Ectodermal cell (in vitro differentiated cells): ENCODE results near the gene LRFN2.

Experiments
- H3K27ac ChIP-seq: 2 replicates; pipeline ENCODE4 v1.7.0; 2013; ENCODE audit warnings: mild to moderate bottlenecking, low read depth, low read length; ENCODE audit not compliant: insufficient read depth, poor library complexity, severe bottlenecking
- H3K27me3 ChIP-seq: 2 replicates; pipeline ENCODE4 v1.7.0; 2013; ENCODE audit warnings: mild to moderate bottlenecking, low read length; ENCODE audit not compliant: insufficient read depth, control insufficient read depth, poor library complexity, severe bottlenecking
- H3K36me3 ChIP-seq: one replicate; pipeline ENCODE4 v1.7.0; 2013; ENCODE audit warnings: low read length; ENCODE audit not compliant: control insufficient read depth, insufficient read depth
- H3K4me1 ChIP-seq: one replicate; pipeline ENCODE4 v1.7.0; 2013; ENCODE audit warnings: low read length; ENCODE audit not compliant: control insufficient read depth, insufficient read depth
- H3K4me3 ChIP-seq: 2 replicates; pipeline ENCODE4 v1.7.0; 2013; ENCODE audit warnings: low read depth, low read length, control low read depth; ENCODE audit not compliant: insufficient read depth
- H3K9me3 ChIP-seq: 2 replicates; pipeline ENCODE4 v1.7.0; 2013; ENCODE audit warnings: mild to moderate bottlenecking, low read length, moderate library complexity; ENCODE audit not compliant: control insufficient read depth
- WGBS, 2 experiments: methylation state at CpG; one replicate each; pipeline ENCODE4 v1.1.7; 2013; ENCODE audit warnings: missing lambda C conversion rate in 2 of 2; 5-methylcytosine and 5-hydroxymethylcytosine counted together

LRFN2 gene

DNA sequence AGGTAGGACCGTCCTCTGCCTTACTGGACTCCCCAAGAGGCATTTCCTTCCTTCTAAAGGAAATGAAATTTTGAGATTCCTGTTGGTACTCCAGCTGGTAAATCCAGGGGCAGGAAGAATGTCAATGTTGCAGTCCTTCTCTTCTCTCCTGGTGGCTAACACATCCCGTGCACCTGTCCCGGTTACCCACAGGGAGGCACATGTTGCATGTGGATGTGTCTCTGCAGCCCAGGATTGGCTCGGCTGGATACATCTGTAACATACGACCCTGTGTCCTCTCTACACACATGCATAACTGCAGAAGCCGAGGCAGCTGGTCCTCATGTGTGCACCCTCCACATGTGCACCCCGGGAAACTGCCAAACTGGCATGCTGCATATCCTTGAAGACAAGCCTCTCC is 1.3 kb upstream of the LRFN2 start:
- WGBS, 2 experiments = 88 to 89% methylated on average over 7 of the region's 7 CpGs
- peaks cover 44% of the 10 kb centered on the region for H3K27me3 ChIP-seq
- peaks cover 25% of the 10 kb centered on the region for H3K4me1 ChIP-seq
- H3K9me3 ChIP-seq = no peaks in the 10 kb centered on the region
- H3K27ac ChIP-seq = no peak overlapping the region
- H3K4me3 ChIP-seq = no peak overlapping the region
- no peaks in the 10 kb centered on the region for H3K36me3 ChIP-seq

- no peaks in the 10 kb centered on the region for H3K9me3 ChIP-seq
- H3K36me3 ChIP-seq = no peaks in the 10 kb centered on the region
- H3K27me3 ChIP-seq = peaks cover 44% of the 10 kb centered on the region
- peak overlapping the region; percentile 46 for H3K4me3 ChIP-seq
- peaks cover 25% of the 10 kb centered on the region for H3K4me1 ChIP-seq
- H3K27ac ChIP-seq = no peak overlapping the region
- WGBS, 2 experiments = 31 to 33% methylated on average over 11 of the region's 11 CpGs
Observed at GRCh38 chr6:40588070-40588384, 863 bp upstream of the LRFN2 start.

DNA sequence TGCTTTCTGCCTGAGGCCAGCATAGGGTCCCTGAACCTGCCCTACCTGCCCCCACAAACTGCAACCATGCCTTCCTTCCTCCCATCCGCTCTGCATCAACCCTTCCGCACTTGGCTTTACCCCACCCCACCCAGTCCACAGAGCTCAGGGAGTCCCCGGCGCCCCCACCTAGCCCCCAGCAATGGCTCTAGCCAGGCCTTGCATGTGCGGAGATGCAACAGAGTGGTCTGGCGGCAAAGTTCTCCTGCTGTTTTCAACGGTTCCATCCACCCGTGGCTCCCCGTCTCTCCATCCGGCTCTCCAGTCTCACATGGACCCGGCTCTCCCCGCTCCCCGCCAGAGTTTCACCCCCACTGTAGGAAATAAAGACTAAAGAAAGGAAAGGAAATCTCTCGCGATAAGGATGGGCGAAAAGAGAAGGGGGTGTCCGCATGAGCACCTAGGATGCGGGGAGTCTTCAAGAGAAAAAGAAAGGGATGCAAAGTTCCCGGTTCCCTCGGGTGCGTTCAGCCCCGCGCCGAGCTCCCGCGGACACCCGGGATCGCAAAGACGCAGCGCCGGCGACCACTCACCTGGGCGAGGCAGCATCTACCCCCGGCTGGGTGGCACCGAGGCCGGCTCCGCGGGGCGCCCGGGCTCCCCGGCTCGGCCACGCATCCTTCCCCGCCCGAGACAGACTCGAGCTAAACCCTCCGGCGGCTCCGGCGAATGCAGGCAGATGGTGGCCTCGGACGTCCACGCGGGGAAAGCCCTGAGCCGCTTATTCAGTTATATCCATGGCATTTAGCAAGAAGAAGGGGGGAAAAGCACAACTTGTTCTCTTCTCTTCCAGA is 579 bp downstream of the LRFN2 start:
- no peaks in the 10 kb centered on the region for H3K36me3 ChIP-seq
- H3K27me3 ChIP-seq = peaks cover 44% of the 10 kb centered on the region
- H3K4me3 ChIP-seq = peak overlapping the region; percentile 46
- 6 to 7% methylated on average over 55 of the region's 55 CpGs for WGBS, 2 experiments
- H3K9me3 ChIP-seq = no peaks in the 10 kb centered on the region
- H3K4me1 ChIP-seq = peaks cover 25% of the 10 kb centered on the region
- no peak overlapping the region for H3K27ac ChIP-seq

- 18 to 25% methylated on average over 11 of the region's 11 CpGs for WGBS, 2 experiments
- H3K9me3 ChIP-seq = no peaks in the 10 kb centered on the region
- H3K4me3 ChIP-seq = peak overlapping the region; percentile 9
- H3K27me3 ChIP-seq = peaks cover 44% of the 10 kb centered on the region
- no peak overlapping the region for H3K27ac ChIP-seq
- H3K4me1 ChIP-seq = peaks cover 25% of the 10 kb centered on the region
- no peaks in the 10 kb centered on the region for H3K36me3 ChIP-seq
Observed at GRCh38 chr6:40585651-40586269, 1.4 kb downstream of the LRFN2 start.

GRCh38 chr6:40585223-40585622 is 1.9 kb downstream of the LRFN2 start:
- H3K4me3 ChIP-seq = peak overlapping the region; percentile 9
- no peak overlapping the region for H3K27ac ChIP-seq
- no peaks in the 10 kb centered on the region for H3K36me3 ChIP-seq
- no peaks in the 10 kb centered on the region for H3K9me3 ChIP-seq
- 20 to 30% methylated on average over 4 of the region's 4 CpGs for WGBS, 2 experiments
- H3K27me3 ChIP-seq = peaks cover 44% of the 10 kb centered on the region
- peaks cover 25% of the 10 kb centered on the region for H3K4me1 ChIP-seq

- no peaks in the 10 kb centered on the region for H3K9me3 ChIP-seq
- no peaks in the 10 kb centered on the region for H3K36me3 ChIP-seq
- H3K27me3 ChIP-seq = peaks cover 44% of the 10 kb centered on the region
- 48 to 50% methylated on average over 2 of the region's 2 CpGs for WGBS, 2 experiments
- peaks cover 25% of the 10 kb centered on the region for H3K4me1 ChIP-seq
- H3K4me3 ChIP-seq = no peak overlapping the region
- no peak overlapping the region for H3K27ac ChIP-seq
Observed at GRCh38 chr6:40584741-40585140, 2.4 kb downstream of the LRFN2 start.

DNA sequence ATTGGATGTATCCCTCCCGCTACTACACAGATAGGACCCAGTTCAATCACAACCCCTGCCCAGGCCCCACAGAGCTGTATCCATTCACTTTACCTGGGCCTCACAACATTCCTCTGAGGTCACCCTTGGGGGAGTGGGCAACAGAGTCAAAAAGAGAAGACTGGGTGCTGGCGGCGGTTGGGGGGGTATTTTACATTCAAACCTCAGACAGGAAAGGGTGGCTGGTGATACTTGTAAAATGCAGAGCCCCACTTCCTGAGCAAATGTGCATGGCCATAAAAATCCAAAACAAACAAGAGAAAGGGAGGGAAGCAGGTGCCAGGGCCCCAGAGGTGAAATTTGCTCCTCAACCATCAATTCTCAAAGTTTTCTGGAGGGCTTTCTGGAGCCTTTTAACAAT is 3.5 kb downstream of the LRFN2 start:
- no peaks in the 10 kb centered on the region for H3K36me3 ChIP-seq
- 78 to 81% methylated on average over 3 of the region's 3 CpGs for WGBS, 2 experiments
- H3K27me3 ChIP-seq = peaks cover 37% of the 10 kb centered on the region
- H3K4me1 ChIP-seq = peaks cover 25% of the 10 kb centered on the region
- H3K4me3 ChIP-seq = no peak overlapping the region
- no peaks in the 10 kb centered on the region for H3K9me3 ChIP-seq
- H3K27ac ChIP-seq = no peak overlapping the region

DNA sequence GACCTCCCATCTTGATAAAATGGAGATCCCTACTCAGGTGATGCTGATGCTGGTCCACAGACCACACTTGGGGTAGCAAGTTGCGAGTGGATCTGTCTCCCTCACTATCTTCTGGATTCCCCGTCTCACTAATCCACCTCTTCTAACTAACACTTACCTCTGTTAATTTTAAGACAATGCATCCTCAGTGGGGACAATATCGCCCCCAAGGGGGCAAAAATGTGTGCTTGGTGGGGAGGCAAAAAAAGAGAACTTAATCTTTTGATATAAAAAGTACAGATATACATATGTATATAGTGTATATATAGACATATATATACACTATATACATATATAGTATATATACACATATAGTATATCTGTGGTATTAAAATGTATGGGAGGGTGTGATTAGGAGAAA is 4.3 kb downstream of the LRFN2 start:
- Histone ChIP-seq H3K36me3 (no peaks in the 10 kb centered on the region), H3K27me3 (peaks cover 29% of the 10 kb centered on the region), H3K27ac (no peak overlapping the region), H3K4me3 (no peak overlapping the region), H3K9me3 (no peaks in the 10 kb centered on the region), H3K4me1 (peaks cover 25% of the 10 kb centered on the region)
- 85 to 92% methylated on average over 2 of the region's 3 CpGs for WGBS, 2 experiments

- Histone ChIP-seq H3K9me3 (no peaks in the 10 kb centered on the region), H3K4me1 (no peaks in the 10 kb centered on the region), H3K36me3 (no peaks in the 10 kb centered on the region), H3K27ac (no peak overlapping the region), H3K4me3 (no peak overlapping the region), H3K27me3 (no peaks in the 10 kb centered on the region)
- WGBS, 2 experiments = 81 to 92% methylated on average over 3 of the region's 3 CpGs
Observed at GRCh38 chr6:40579101-40579500, 8.1 kb downstream of the LRFN2 start.

- 93 to 94% methylated on average over 2 of the region's 4 CpGs for WGBS, 2 experiments
- H3K27ac ChIP-seq = no peak overlapping the region
Observed at GRCh38 chr6:40577672-40578071, 9.5 kb downstream of the LRFN2 start.

More at GRCh38 chr6:40577672-40578071, 9.5 kb downstream of the LRFN2 start:
- Histone ChIP-seq H3K4me1 (no peaks in the 10 kb centered on the region), H3K36me3 (no peaks in the 10 kb centered on the region), H3K9me3 (no peaks in the 10 kb centered on the region), H3K4me3 (no peak overlapping the region), H3K27me3 (no peaks in the 10 kb centered on the region)
